ENCODE data around the gene PARP11.

PARP11 gene

DNA sequence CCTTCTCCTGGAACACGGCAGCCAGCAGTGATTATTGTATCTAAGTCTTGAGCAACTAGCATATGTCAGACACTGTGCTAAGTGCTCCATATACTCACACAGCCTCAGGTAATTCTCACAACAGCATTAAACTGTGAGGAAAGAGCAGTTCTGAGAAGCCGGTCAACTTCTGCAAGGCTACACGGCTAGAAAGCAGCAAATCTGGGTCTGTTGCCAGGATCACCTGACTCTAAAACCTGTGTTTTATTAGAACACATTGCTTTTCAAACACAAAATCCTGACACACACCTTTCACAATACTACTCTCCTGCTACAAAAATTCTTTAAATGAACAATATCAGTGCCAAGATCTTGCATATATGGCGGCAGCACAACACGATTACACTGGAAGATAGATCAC lies 70.5 kb downstream of the PARP11 start:
- H3K27ac ChIP-seq, result no peak overlapping the region
- ChIA-PET POLR2A (ENCODE audit: low non-redundant PET) (no interaction called here), CTCF (interaction anchor here (4.2 kb wide), 1 partner anchor 503 kb away, joined by 33 read pairs; no protein-coding TSS in a partner anchor)
- TF ChIP-seq, protein P1, sequence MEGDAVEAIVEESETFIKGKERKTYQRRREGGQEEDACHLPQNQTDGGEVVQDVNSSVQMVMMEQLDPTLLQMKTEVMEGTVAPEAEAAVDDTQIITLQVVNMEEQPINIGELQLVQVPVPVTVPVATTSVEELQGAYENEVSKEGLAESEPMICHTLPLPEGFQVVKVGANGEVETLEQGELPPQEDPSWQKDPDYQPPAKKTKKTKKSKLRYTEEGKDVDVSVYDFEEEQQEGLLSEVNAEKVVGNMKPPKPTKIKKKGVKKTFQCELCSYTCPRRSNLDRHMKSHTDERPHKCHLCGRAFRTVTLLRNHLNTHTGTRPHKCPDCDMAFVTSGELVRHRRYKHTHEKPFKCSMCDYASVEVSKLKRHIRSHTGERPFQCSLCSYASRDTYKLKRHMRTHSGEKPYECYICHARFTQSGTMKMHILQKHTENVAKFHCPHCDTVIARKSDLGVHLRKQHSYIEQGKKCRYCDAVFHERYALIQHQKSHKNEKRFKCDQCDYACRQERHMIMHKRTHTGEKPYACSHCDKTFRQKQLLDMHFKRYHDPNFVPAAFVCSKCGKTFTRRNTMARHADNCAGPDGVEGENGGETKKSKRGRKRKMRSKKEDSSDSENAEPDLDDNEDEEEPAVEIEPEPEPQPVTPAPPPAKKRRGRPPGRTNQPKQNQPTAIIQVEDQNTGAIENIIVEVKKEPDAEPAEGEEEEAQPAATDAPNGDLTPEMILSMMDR (conservative IDR thresholded peaks at IDR 0.05; ENCODE audit: low read depth), result no peak
- DNase-seq (ENCODE audit: low spot score), result no peak

DNA sequence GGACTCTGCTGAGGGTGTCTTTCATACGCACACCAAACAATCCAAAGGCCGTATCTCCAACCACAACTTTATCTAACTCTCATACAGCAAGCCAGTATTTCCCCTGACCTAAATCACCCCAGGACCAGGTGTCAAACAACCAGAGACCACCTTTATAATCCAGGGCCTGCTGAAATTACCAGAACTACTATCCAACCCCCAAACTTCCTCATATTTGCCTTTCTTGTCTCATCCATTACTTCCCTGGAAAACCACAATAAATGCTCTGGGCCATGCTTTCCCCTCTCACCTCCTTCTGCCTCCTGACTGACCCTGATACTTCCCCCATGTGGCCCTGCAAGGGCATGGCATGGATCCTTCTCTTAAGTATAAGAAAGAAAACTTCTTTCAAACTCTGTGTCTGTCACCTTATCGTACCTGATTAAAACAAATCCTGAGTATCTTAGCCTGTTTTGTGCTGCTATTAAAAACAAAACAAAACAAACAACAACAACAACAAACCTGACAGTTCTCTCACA lies 75.6 kb downstream of the PARP11 start:
- ChIA-PET POLR2A (ENCODE audit: low non-redundant PET) (no interaction called here), CTCF (interaction anchor here (0.9 kb wide), 1 partner anchor 497 kb away, joined by 3 read pairs; no protein-coding TSS in a partner anchor)

DNA sequence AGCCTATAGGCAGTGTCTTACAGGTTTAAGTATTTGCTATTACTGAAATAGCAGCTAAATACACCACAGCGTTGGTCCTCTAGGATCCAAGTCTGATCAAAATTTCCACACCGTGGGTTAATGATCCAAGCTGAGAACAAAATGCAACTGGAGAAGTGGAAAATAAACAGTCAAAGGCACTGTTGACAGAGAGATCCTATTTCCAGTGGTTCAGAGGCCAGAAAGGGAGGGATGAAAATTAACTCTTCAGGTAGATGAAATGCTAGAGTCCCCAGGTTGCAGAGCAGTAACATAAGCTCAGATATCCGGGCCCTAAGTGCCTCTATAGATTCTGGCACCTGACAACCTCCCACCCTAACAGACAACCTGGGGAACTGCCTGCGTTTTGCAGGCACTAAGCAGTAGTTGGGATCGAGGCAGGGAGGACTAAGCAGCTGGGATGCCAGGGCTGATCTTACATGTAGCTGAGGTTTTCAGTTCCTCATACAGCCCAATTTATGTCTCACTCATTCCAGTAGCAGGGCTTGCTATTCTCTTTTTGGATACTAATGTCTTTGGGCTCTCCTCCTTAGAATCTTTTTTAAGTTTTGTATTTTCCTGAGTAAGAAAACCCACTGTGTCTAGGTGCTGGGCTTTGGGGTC lies 77.6 kb downstream of the PARP11 start:
- H3K27ac ChIP-seq, result no peak overlapping the region
- TF ChIP-seq, protein P1 (conservative IDR thresholded peaks at IDR 0.05; ENCODE audit: low read depth), result no peak
- ChIA-PET POLR2A (ENCODE audit: low non-redundant PET) (no interaction called here), CTCF (no interaction called here)
- no peak for DNase-seq (ENCODE audit: low spot score)

More for the DNA sequence above, 75.6 kb downstream of the PARP11 start:
- H3K27ac ChIP-seq, result no peak overlapping the region
- TF ChIP-seq, protein P1 (conservative IDR thresholded peaks at IDR 0.05; ENCODE audit: low read depth), result no peak
- DNase-seq (ENCODE audit: low spot score), result no peak

DNA sequence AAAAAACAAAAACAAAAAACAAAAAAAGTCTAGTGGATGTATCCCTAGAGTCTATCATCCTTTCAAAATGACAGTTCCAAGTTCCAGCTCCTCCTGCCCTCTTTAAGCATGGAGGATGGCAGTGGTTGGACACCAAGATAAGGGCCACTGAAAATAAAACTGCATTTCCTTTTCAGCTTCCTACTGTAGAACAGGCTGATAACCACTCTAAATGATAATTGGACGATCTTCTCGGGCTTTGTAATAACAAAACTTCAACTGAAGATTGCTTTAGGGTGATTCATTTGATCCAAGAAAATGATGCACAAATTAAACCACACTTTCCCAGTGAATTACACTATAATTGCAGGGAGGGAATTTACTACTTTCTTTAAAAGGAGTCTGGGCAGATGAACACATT lies 78.1 kb downstream of the PARP11 start:
- H3K27ac ChIP-seq, result no peak overlapping the region
- ChIA-PET CTCF (no interaction called here), POLR2A (ENCODE audit: low non-redundant PET) (no interaction called here)
- no peak for DNase-seq (ENCODE audit: low spot score)
- TF ChIP-seq, protein P1 (conservative IDR thresholded peaks at IDR 0.05; ENCODE audit: low read depth), result no peak

DNA sequence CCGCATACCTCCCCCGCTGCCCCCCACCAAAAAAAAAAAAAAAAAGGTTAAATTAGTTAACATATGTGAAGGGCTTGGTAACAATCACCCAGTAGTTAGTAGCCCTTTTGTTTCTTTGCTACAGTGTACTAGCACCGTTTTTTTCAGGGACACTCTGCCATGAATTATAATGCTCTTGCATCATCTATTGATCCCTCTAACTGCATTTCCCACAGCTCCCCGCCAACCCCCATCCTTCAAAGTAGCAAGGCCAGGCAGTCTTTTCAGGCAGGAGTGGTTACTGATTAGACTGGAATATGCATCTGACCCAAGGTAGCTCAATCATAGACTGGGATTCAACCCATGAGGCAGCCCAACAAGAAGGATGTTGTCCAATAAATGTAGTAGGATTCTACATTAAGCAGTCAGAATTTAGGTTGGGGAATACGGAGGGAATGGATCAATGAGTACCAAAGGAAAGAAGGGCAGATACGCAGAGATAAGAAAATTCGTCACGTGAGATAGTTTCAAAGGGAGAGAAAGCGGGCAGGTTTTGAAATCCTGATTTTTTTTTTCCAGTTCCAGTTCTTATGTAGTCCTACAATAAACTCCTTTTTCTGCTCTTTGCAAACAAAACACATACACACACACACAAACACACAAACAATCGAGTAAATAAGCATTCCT lies 80.4 kb downstream of the PARP11 start:
- ChIA-PET CTCF (no interaction called here), POLR2A (ENCODE audit: low non-redundant PET) (no interaction called here)
- no peak overlapping the region for H3K27ac ChIP-seq
- DNase-seq (ENCODE audit: low spot score), result no peak
- TF ChIP-seq, protein P1 (conservative IDR thresholded peaks at IDR 0.05; ENCODE audit: low read depth), result no peak

DNA sequence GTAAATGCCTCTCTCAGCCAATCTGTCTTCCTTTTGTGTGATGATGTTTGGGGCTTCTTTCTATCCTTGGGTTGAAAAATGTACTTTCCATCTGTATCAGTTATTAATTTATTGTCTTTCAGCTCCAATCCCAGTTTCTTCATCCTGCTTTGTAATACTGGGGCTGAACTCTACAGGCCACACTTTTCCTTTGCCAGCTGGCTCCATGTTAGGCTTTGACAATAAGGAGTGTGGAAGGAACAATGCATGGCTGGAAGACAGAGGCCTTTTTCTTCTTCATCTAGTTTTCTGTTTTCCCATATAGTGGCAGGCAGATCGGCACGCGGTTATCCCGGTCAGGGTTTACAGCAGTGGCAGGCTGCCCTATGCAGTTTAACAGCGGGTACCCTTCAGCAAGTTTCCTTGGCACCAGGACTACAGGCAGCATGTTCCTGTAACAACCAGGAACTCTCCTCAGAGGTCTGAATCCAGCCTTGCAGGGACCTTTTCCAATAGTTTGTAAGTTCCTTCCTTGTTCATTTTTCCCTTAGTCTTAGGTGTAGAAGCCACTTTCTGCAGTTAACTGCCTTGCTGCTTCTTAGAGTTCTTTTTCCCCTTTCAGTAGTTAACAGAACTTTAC lies 81.8 kb downstream of the PARP11 start:
- TF ChIP-seq, protein P1 (conservative IDR thresholded peaks at IDR 0.05; ENCODE audit: low read depth), result no peak
- no peak overlapping the region for H3K27ac ChIP-seq
- CTCF ChIA-PET, result interaction anchor here (0.7 kb wide), 1 partner anchor 69 kb away, joined by 3 read pairs; no protein-coding TSS in a partner anchor
- POLR2A ChIA-PET (ENCODE audit: low non-redundant PET), result no interaction called here
- DNase-seq (ENCODE audit: low spot score), result no peak
